Epithelial cell of esophagus (primary cell): ENCODE data around the gene MIOX.

Experiments
- DNase-seq: peaks from one replicate; pipeline ENCODE4 v3.0.0; 2010; ENCODE audit warnings: low read depth
- H3K4me3 ChIP-seq: 2 replicates; pipeline ENCODE4 v1.5.1; 2011; ENCODE audit warnings: mild to moderate bottlenecking, low read length, control low read depth
- CTCF ChIP-seq: IDR thresholded peaks from 2 replicates; pipeline ENCODE4 v1.5.1; 2011; ENCODE audit warnings: low read depth, mild to moderate bottlenecking, low read length, control low read depth, inconsistent platforms; ENCODE audit not compliant: insufficient read depth; ENCODE audit errors: missing control alignments

Gene MIOX

DNA sequence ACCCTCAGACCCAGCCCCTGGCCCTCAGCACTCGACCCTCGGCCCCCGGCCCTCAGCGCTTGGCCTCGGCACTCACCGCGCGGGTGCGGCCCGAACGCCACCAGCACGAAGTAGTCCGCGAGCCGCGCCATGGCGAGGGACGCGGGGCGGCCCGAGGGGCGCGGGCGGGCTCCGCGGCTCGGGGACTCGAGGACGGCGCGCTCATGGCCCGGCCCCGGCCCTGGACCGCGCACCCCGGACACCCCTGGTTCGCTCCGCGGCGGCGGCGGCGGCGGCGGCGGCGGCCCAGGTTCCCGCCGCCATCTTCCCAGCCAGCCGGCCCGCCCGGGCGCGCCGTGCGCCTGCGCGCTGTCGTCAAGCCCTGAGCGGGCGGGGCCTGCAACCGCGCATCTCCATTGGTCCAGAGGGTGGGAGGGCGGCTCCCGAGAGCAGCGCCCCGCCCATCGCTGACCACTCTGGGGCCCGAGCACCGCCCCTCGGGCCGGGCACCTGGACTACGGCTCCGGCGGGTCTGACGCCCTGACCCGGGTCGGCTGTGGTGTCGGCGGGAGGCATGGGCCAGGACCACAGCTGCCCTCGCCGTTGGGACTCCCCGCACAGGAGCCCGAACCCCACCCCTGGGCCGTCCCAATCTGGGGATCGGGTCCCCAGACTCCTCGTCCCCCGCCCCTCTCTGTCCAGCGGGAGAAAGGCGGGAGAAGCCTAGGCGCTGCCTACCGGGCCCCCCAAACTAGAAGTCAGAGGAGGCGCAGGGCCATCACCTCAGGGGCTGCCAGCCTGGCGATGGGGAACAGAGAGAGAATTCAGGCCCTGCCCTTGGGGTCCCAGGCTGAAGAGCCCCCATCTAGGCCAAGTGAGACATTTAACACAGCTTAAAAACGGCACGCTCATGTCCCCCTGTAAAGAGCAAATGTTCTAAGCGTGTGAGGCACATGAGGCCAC lies 11.7 kb upstream of the MIOX start, which contains the start of gene SBF1:
TSS of gene SBF1 (minus strand) at position 326 of the 942 bp plus-strand sequence. CDS start at position 131, 195 bp downstream.
- no peak for TF ChIP-seq CTCF
- peak within 1 kb of the TSS; percentile 68 for H3K4me3 ChIP-seq
- peak; percentile 90 for DNase-seq

- no peak for TF ChIP-seq CTCF
- H3K4me3 ChIP-seq, result no peak overlapping the region
- no peak for DNase-seq
Observed at GRCh38 chr22:50475652-50476002, 11.0 kb upstream of the MIOX start.

GRCh38 chr22:50476868-50477267 lies 9.8 kb upstream of the MIOX start:
- DNase-seq, result peak; percentile 28
- no peak for TF ChIP-seq CTCF
- H3K4me3 ChIP-seq, result no peak overlapping the region

DNA sequence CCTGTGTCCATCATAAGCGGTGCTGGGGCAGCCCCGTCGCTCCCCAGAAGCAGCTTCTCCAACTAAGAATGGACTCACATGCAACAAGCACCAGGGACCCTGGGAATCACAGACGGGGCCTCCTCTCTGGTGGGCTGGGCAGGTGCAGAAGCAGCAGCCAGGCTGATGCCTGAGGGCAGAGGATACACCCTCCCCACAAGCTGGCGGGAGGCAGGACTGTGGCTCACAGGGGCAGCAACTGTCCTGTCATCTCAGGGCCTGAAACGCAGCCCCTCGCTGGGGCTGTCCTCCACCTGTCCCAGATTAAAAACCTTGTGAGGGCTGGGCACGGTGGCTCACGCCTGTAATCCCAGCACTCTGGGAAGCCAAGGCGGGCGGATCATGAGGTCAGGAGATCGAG lies 8.7 kb upstream of the MIOX start:
- no peak for DNase-seq
- no peak for TF ChIP-seq CTCF
- no peak overlapping the region for H3K4me3 ChIP-seq

- H3K4me3 ChIP-seq, result no peak overlapping the region
- DNase-seq, result no peak
- no peak for TF ChIP-seq CTCF
Observed at GRCh38 chr22:50479721-50480120, 6.9 kb upstream of the MIOX start.

- H3K4me3 ChIP-seq, result peak overlapping the region; percentile 22
- no peak for TF ChIP-seq CTCF
- DNase-seq, result no peak
Observed at GRCh38 chr22:50481045-50481439, 5.6 kb upstream of the MIOX start.

GRCh38 chr22:50481440-50482106 lies 5.1 kb upstream of the MIOX start, which contains the start of gene ADM2:
ADM2 (plus strand) TSS chr22:50481543; CDS start chr22:50481848, 305 bp downstream.
- no peak for TF ChIP-seq CTCF
- no peak for DNase-seq
- H3K4me3 ChIP-seq, result peak within 1 kb of the TSS; percentile 48
